Ramos (cell line): ENCODE results near the gene RIPPLY3.

Experiments used
- in situ Hi-C: fragments of 300-500 bp; cut with MboI; formaldehyde crosslinking; loops from one replicate; pipeline ENCODE4 v1.14.3; 2022; ENCODE audit warnings: low sequenced_read_pairs; ENCODE audit not compliant: unreplicated experiment

The RIPPLY3 gene

GRCh38 chr21:37055271-37055855 is 48.9 kb downstream of the RIPPLY3 start:
- in situ Hi-C loops = no loop called here

GRCh38 chr21:37057614-37058013 is 51.1 kb downstream of the RIPPLY3 start:
- in situ Hi-C loops = no loop called here

DNA sequence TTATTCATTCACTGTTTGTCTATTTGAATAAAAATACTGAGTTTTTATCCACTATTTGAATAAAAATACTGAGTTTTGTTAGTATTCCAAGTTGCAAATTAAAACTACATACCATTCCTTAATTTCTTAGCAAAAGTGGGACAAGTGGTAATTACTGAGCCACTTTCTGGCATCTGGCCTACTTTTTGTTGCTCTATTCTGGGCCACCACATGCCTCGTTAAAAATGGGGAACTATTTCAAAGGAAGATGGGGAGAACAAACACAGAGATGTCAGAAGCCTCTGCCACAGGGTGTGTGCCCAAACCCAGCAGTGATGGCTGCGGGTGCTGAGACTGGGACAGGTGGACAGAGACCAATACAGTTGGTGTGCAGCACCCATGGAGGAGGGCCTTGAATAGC is 51.8 kb downstream of the RIPPLY3 start:
- in situ Hi-C loops = no loop called here

DNA sequence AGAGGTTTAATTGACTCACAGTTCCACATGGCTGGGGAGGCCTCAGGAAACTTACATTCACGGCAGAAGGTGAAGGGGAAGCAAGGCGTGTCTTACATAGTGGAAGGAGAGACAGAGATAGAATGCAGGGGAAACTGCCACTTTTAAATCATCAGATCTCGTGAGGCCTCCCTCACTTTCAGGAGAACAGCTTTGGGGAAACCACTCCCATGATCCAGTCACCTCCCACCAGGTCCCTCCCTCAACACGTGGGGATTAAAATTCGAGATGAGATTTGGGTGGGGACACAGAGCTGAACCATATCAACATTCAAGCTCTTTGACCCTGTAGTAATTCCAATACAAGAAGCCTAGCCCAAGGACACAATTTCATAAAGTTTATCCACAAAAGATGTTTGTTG is 52.7 kb downstream of the RIPPLY3 start:
- in situ Hi-C loops = no loop called here

DNA sequence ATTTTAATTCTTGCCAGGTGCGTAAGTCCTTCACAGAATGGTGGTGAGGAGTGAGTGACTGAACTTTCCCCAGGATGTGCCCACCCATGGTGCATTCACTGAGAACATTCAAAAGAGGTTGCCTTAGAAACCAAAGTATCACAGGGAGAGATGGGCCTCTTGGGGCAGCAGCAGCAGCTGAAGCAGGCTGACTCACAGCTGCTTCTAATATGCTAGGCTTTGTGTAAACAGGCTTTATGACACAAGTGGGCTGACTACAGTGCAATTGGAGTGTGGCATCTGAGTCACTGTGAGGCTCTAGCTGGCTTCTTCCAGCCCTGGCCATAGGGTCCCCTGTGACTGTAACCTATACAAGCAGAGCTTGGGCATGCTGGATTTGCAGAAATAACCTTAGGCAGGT is 53.8 kb downstream of the RIPPLY3 start:
- in situ Hi-C loops = no loop called here

- in situ Hi-C loops = no loop called here
These were observed 55.6 kb downstream of the RIPPLY3 start for GRCh38 chr21:37061926-37062592.

DNA sequence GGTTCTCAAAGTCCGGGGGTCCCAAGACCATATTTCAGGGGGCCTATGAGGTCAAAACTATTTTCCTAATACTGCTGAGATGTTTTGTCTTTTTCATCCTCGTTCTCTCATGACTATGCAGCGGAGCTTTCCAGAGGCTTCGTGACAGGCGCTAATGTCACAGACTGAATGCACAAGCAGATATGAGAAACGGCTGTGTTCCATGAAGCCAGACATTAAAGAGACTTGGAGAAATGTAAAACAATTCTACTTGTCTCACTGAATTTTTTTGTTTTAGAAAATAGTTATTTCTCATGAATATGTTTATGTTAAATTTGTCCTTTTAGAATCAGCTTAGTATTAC is 56.1 kb downstream of the RIPPLY3 start:
- in situ Hi-C loops = no loop called here

GRCh38 chr21:37063433-37063832 is 56.9 kb downstream of the RIPPLY3 start:
- in situ Hi-C loops = no loop called here

- in situ Hi-C loops = no loop called here
These were observed 58.3 kb downstream of the RIPPLY3 start for GRCh38 chr21:37064841-37065240.

- in situ Hi-C loops = no loop called here
These were observed 59.2 kb downstream of the RIPPLY3 start for GRCh38 chr21:37065561-37066177.
